ENCODE measurements around the gene SEMA6D.

DNA sequence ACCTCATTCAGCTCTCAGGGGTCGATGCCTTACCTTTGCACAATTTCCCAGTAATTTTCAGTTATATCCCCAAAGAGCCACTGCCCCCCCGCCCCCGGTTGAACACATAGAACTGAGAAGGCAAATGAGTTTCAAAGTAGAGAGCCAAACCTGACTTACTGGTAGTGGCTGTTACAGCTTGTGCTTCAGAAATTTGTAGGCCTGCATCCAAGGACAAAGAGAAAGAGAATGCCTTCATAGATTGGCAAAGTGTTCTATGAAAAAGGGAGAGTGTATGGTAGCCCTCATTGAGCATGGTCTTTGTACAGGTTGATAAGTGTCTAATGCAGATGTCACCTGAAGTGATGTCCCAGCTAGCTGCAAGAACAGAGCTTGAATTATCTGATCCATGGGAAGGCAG, 13.9 kb downstream of the SEMA6D start:
- TF ChIP-seq, protein P1, sequence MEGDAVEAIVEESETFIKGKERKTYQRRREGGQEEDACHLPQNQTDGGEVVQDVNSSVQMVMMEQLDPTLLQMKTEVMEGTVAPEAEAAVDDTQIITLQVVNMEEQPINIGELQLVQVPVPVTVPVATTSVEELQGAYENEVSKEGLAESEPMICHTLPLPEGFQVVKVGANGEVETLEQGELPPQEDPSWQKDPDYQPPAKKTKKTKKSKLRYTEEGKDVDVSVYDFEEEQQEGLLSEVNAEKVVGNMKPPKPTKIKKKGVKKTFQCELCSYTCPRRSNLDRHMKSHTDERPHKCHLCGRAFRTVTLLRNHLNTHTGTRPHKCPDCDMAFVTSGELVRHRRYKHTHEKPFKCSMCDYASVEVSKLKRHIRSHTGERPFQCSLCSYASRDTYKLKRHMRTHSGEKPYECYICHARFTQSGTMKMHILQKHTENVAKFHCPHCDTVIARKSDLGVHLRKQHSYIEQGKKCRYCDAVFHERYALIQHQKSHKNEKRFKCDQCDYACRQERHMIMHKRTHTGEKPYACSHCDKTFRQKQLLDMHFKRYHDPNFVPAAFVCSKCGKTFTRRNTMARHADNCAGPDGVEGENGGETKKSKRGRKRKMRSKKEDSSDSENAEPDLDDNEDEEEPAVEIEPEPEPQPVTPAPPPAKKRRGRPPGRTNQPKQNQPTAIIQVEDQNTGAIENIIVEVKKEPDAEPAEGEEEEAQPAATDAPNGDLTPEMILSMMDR (IDR thresholded peaks at IDR 0.05): no peak
- no peak for TF ChIP-seq EP300 (IDR thresholded peaks at IDR 0.05)
